ENCODE measurements around the gene SPEN. TPM values are rescaled to one million over a fixed set of nuclear protein-coding genes. Genes with fewer than 3 reads are reported as not detected.
"Not testable (repeated sequence)": the region's sequence is repeated elsewhere in the genome, so short reads cannot be mapped to it uniquely, and the experiment has no call there.

The SPEN gene
- total and polyA plus RNA-seq, 5 donors from 2014 or later = 7.4 to 92.4 (median 8.0) TPM

DNA sequence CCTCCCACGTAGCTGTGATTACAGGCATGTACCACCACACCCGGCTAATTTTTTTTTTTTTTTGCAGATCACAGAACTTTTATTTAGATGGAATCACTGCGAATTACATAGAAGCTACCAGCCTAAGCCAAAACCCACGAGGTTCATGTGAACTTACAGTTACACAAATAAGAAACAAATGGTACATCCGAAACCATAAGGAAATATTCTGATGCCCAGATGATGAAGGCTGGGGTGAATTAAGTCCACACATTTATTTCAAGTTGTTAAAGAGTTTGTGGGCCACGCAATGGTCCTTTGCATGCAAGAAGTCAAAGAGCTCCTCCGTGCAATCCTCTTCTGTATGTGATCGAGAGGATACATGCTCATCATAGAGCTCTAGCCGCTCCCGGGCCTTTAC is 40.4 kb upstream of the SPEN start:
- Mint-ChIP-seq H3K9me3 (no peaks in the 10 kb centered on the region), H3K36me3 (no peaks in the 10 kb centered on the region), H3K4me1 (no peaks in the 10 kb centered on the region), H3K27me3 (peaks cover 7% of the 10 kb centered on the region), H3K27ac (no peak overlapping the region), H3K4me3 (no peak overlapping the region)
- H3K36me3 ChIP-seq (ENCODE audit: control insufficient read depth, insufficient read depth, low read length) = no peaks in the 10 kb centered on the region
- no peaks in the 10 kb centered on the region for H3K4me1 ChIP-seq (ENCODE audit: control insufficient read depth, insufficient read depth, low read length, poor library complexity, severe bottlenecking)
- ATAC-seq (ENCODE audit: low read depth in 2 of 2) = no peak
- H3K4me3 ChIP-seq (ENCODE audit: low read depth, low read length) = no peak overlapping the region
- no peak for DNase-seq
- no peak overlapping the region for H3K27ac ChIP-seq (ENCODE audit: insufficient read depth, low read length, poor library complexity, severe bottlenecking)
- H3K27me3 ChIP-seq (ENCODE audit: control insufficient read depth, insufficient read depth, low read length) = no peaks in the 10 kb centered on the region
- H3K9me3 ChIP-seq (ENCODE audit: control insufficient read depth in 2 of 2, low read length in 2 of 2) = no peaks in the 10 kb centered on the region

DNA sequence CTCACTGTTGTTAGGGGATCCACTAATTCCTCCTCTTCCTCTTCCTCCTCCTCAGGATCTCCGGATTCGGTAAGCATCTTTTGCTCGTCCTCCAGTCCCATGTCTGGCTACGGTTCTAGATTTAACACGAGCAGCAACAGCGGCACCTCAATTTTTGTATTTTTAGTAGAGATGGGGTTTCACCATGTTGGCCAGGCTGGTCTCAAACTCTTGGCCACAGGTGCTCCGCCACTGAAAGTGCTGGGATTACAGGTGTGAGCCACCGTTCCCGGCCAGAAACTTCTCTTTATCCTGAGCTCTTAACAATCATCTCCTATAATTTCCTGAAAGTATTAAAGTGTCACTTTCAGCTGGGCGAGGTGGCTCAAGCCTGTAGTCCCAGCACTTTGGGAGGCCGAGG is 40.0 kb upstream of the SPEN start, which contains the start of gene UQCRHL:
UQCRHL (minus strand) TSS at position 101 of the 400 bp plus-strand sequence; CDS start at position 101, 0 bp downstream.
- H3K4me3 Mint-ChIP-seq; H3K27ac ChIP-seq (ENCODE audit: insufficient read depth, low read length, poor library complexity, severe bottlenecking); H3K4me1 Mint-ChIP-seq; H3K4me1 ChIP-seq (ENCODE audit: control insufficient read depth, insufficient read depth, low read length, poor library complexity, severe bottlenecking); H3K27me3 Mint-ChIP-seq; H3K9me3 Mint-ChIP-seq; H3K27me3 ChIP-seq (ENCODE audit: control insufficient read depth, insufficient read depth, low read length); DNase-seq; H3K4me3 ChIP-seq (ENCODE audit: low read depth, low read length); H3K9me3 ChIP-seq (ENCODE audit: control insufficient read depth in 2 of 2, low read length in 2 of 2); H3K36me3 ChIP-seq (ENCODE audit: control insufficient read depth, insufficient read depth, low read length); ATAC-seq (ENCODE audit: low read depth in 2 of 2); H3K36me3 Mint-ChIP-seq; H3K27ac Mint-ChIP-seq: not testable (repeated sequence)

DNA sequence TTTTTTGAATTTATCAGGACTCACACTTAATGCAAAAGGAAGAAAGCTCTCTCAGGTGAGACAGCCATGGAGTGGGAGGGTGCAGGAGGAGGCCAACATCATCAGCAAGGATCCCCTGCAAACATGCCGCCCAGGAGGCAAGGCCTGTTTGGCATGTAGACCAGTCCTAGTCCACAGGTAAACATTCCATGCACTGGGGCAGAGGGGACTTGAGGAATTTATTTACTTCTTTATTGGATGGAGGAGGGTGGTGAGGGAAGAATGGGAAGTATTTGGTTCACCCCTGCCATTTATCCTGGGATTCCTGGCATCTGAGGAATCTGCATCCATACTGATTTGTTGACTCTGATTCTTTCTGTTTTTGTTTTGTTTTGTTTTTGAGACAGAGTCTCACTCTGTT is 38.6 kb upstream of the SPEN start:
- Histone ChIP-seq H3K27ac (ENCODE audit: insufficient read depth, low read length, poor library complexity, severe bottlenecking) (no peak overlapping the region), H3K4me1 (ENCODE audit: control insufficient read depth, insufficient read depth, low read length, poor library complexity, severe bottlenecking) (no peaks in the 10 kb centered on the region), H3K4me3 (ENCODE audit: low read depth, low read length) (no peak overlapping the region), H3K36me3 (ENCODE audit: control insufficient read depth, insufficient read depth, low read length) (no peaks in the 10 kb centered on the region), H3K27me3 (ENCODE audit: control insufficient read depth, insufficient read depth, low read length) (no peaks in the 10 kb centered on the region), H3K9me3 (ENCODE audit: control insufficient read depth in 2 of 2, low read length in 2 of 2) (no peaks in the 10 kb centered on the region)
- ATAC-seq (ENCODE audit: low read depth in 2 of 2) (no peak), DNase-seq (no peak)
- no peaks in the 10 kb centered on the region for H3K9me3 Mint-ChIP-seq
- H3K27me3 Mint-ChIP-seq = peaks cover 7% of the 10 kb centered on the region
- no peak overlapping the region for H3K4me3 Mint-ChIP-seq
- no peaks in the 10 kb centered on the region for H3K4me1 Mint-ChIP-seq
- no peaks in the 10 kb centered on the region for H3K36me3 Mint-ChIP-seq
- peak overlapping the region in 1 of 3 donors; percentile 38 for H3K27ac Mint-ChIP-seq

DNA sequence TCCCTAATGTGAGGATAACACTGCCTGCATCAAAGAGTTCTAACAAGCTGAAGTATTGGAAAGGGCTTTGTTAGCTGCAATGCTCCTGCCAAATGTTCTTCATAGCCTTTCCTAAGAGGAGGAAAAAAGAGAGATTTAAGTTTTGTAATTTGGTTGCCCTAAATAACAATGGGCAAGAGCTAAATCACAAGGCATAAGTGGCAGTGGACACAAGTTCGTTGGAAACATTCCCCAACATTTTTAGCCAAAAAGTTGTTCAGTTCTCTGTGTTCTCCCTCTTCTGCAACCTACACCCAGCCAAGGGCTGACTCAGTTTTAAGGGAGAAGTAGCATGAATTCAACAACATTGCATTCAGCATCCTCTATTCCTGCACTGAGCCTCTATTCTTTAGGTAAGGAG is 37.4 kb upstream of the SPEN start:
- H3K4me1 ChIP-seq (ENCODE audit: control insufficient read depth, insufficient read depth, low read length, poor library complexity, severe bottlenecking) = no peaks in the 10 kb centered on the region
- no peak overlapping the region for H3K27ac ChIP-seq (ENCODE audit: insufficient read depth, low read length, poor library complexity, severe bottlenecking)
- no peak overlapping the region for H3K27ac Mint-ChIP-seq
- H3K4me1 Mint-ChIP-seq = no peaks in the 10 kb centered on the region
- ATAC-seq (ENCODE audit: low read depth in 2 of 2) (no peak), DNase-seq (no peak)
- peaks cover 7% of the 10 kb centered on the region for H3K27me3 Mint-ChIP-seq
- H3K4me3 ChIP-seq (ENCODE audit: low read depth, low read length) = no peak overlapping the region
- no peaks in the 10 kb centered on the region for H3K27me3 ChIP-seq (ENCODE audit: control insufficient read depth, insufficient read depth, low read length)
- no peaks in the 10 kb centered on the region for H3K36me3 Mint-ChIP-seq
- no peaks in the 10 kb centered on the region for H3K36me3 ChIP-seq (ENCODE audit: control insufficient read depth, insufficient read depth, low read length)
- H3K9me3 Mint-ChIP-seq = no peaks in the 10 kb centered on the region
- H3K4me3 Mint-ChIP-seq = no peak overlapping the region
- no peaks in the 10 kb centered on the region for H3K9me3 ChIP-seq (ENCODE audit: control insufficient read depth in 2 of 2, low read length in 2 of 2)

DNA sequence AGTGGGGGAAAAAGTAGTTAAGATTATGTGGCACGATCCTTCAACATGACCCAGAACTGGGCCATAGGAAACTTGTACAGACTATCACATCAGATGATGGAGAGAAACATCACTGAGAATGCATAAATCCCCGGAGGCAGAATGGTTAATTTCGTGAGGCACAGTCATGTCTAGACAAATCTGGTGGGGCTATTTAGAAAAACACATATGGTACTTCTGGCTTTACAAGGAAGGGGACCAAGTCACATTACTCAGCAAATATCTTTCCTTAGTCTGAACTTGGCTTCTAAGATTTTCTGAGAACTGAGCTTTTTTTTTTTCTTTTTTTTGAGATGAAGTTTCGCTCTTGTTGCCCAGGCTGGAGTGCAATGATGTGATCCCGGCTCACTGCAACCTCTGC is 30.8 kb upstream of the SPEN start:
- Histone ChIP-seq H3K27me3 (ENCODE audit: control insufficient read depth, insufficient read depth, low read length) (no peaks in the 10 kb centered on the region), H3K4me3 (ENCODE audit: low read depth, low read length) (no peak overlapping the region), H3K27ac (ENCODE audit: insufficient read depth, low read length, poor library complexity, severe bottlenecking) (no peak overlapping the region), H3K9me3 (ENCODE audit: control insufficient read depth in 2 of 2, low read length in 2 of 2) (no peaks in the 10 kb centered on the region), H3K4me1 (ENCODE audit: control insufficient read depth, insufficient read depth, low read length, poor library complexity, severe bottlenecking) (no peaks in the 10 kb centered on the region), H3K36me3 (ENCODE audit: control insufficient read depth, insufficient read depth, low read length) (no peaks in the 10 kb centered on the region)
- peaks cover 5 to 7% (median 6%) of the 10 kb centered on the region in 4 donors for H3K4me1 Mint-ChIP-seq
- no peaks in the 10 kb centered on the region for H3K27me3 Mint-ChIP-seq
- no peak for ATAC-seq (ENCODE audit: low read depth in 2 of 2)
- no peak overlapping the region for H3K4me3 Mint-ChIP-seq
- no peaks in the 10 kb centered on the region for H3K9me3 Mint-ChIP-seq
- peak in 1 of 3 donors; percentile 15 for DNase-seq
- no peak overlapping the region for H3K27ac Mint-ChIP-seq
- peaks cover 3% of the 10 kb centered on the region for H3K36me3 Mint-ChIP-seq

DNA sequence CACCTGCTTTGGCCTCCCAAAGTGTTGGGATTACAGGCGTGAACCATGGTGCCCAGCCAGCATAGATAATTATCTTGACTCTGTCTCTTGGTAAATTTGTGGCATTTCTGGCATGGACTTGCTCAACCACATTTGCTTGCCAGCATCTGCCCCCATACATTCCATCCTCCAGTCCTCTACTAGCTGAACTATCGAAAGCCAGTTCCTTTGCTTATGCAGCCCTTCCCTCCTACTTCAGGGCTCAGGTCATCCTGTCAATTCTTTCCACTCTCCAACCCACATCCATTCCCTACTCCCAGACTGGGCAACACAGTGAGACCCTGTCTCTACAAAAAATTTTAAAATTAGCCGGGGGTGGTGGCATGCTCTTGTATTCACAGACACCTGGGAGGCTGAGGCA is 27.0 kb upstream of the SPEN start:
- Mint-ChIP-seq H3K4me3 (no peak overlapping the region), H3K36me3 (peaks cover 3% of the 10 kb centered on the region), H3K27ac (no peak overlapping the region), H3K27me3 (no peaks in the 10 kb centered on the region), H3K9me3 (peaks cover 0 to 2% (median 0%) of the 10 kb centered on the region in 7 donors), H3K4me1 (peaks cover 3 to 5% (median 4%) of the 10 kb centered on the region in 4 donors)
- Histone ChIP-seq H3K4me1 (ENCODE audit: control insufficient read depth, insufficient read depth, low read length, poor library complexity, severe bottlenecking) (peaks cover 4% of the 10 kb centered on the region), H3K27me3 (ENCODE audit: control insufficient read depth, insufficient read depth, low read length) (no peaks in the 10 kb centered on the region), H3K9me3 (ENCODE audit: control insufficient read depth in 2 of 2, low read length in 2 of 2) (no peaks in the 10 kb centered on the region), H3K36me3 (ENCODE audit: control insufficient read depth, insufficient read depth, low read length) (no peaks in the 10 kb centered on the region), H3K4me3 (ENCODE audit: low read depth, low read length) (no peak overlapping the region), H3K27ac (ENCODE audit: insufficient read depth, low read length, poor library complexity, severe bottlenecking) (no peak overlapping the region)
- ATAC-seq (ENCODE audit: low read depth in 2 of 2) (no peak), DNase-seq (no peak)

DNA sequence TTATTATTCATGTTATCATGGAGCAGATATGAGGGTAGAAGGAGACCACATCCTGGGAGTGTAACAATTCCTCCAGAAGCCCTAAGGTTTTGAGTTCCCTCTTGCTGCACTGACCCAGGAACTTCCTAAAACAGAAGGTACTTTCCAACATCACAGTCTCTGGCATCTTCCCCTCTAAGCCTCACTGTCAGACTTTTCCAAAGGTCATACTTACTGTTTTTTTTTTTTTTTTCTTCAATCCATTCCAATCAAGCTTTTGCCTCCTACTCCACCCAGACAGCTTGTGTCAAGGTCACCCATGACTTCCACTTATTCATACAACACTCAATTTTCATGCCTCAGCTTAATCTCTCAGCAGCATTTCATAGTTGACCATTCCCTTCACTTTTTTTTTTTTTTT is 21.7 kb upstream of the SPEN start:
- Histone ChIP-seq H3K27ac (ENCODE audit: insufficient read depth, low read length, poor library complexity, severe bottlenecking) (no peak overlapping the region), H3K9me3 (ENCODE audit: control insufficient read depth in 2 of 2, low read length in 2 of 2) (no peaks in the 10 kb centered on the region), H3K4me1 (ENCODE audit: control insufficient read depth, insufficient read depth, low read length, poor library complexity, severe bottlenecking) (peaks cover 4% of the 10 kb centered on the region), H3K36me3 (ENCODE audit: control insufficient read depth, insufficient read depth, low read length) (no peaks in the 10 kb centered on the region), H3K4me3 (ENCODE audit: low read depth, low read length) (no peak overlapping the region), H3K27me3 (ENCODE audit: control insufficient read depth, insufficient read depth, low read length) (no peaks in the 10 kb centered on the region)
- ATAC-seq (ENCODE audit: low read depth in 2 of 2) (no peak), DNase-seq (no peak)
- Mint-ChIP-seq H3K9me3 (peaks cover 0 to 2% (median 0%) of the 10 kb centered on the region in 7 donors), H3K4me3 (peak overlapping the region in 1 of 4 donors; percentile 17), H3K27ac (no peak overlapping the region), H3K4me1 (peaks cover 0 to 17% (median 6%) of the 10 kb centered on the region in 4 donors), H3K27me3 (no peaks in the 10 kb centered on the region), H3K36me3 (no peaks in the 10 kb centered on the region)

DNA sequence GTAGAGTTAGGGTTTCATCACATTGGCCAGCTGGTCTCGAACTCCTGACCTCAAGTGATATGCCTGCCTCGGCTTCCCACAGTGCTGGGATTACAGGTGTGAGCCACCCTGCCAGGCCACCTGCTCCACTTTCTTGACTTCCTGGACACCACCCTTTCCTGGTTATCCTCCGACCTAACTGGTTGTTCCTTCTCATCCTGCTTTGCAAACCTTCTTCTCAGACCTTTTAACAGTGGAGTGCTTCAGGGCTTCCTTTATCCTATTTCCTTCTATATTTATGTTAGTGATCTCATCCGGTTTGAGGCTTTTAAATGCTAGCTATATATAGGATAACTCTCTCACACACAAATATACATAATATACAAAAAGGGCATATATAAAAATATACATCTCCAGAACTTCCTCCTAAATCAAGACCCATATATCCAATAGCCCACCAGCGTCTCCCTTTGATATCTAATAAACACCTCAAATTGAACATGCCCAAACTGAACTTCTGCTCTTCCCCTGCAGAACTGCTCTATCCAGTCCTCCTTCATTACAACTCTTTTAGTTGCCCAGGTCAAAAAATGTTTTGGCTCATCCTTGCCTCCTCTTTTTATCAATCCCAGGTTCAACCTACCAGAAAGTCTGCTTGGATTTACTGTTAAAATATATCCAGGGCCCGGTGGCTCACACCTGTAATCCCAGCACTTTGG is 20.5 kb upstream of the SPEN start:
- no peaks in the 10 kb centered on the region for H3K36me3 ChIP-seq (ENCODE audit: control insufficient read depth, insufficient read depth, low read length)
- Mint-ChIP-seq H3K27ac (no peak overlapping the region), H3K9me3 (peaks cover 0 to 2% (median 0%) of the 10 kb centered on the region in 7 donors), H3K36me3 (peaks cover 4% of the 10 kb centered on the region), H3K27me3 (no peaks in the 10 kb centered on the region), H3K4me3 (no peak overlapping the region), H3K4me1 (peaks cover 4 to 22% (median 11%) of the 10 kb centered on the region in 4 donors)
- ATAC-seq (ENCODE audit: low read depth in 2 of 2) (no peak), DNase-seq (no peak)
- H3K27ac ChIP-seq (ENCODE audit: insufficient read depth, low read length, poor library complexity, severe bottlenecking) = no peak overlapping the region
- no peaks in the 10 kb centered on the region for H3K27me3 ChIP-seq (ENCODE audit: control insufficient read depth, insufficient read depth, low read length)
- H3K9me3 ChIP-seq (ENCODE audit: control insufficient read depth in 2 of 2, low read length in 2 of 2) = no peaks in the 10 kb centered on the region
- H3K4me3 ChIP-seq (ENCODE audit: low read depth, low read length) = no peak overlapping the region
- H3K4me1 ChIP-seq (ENCODE audit: control insufficient read depth, insufficient read depth, low read length, poor library complexity, severe bottlenecking) = peaks cover 4% of the 10 kb centered on the region
